ENCODE data around the gene FXYD4.

Gene FXYD4

DNA sequence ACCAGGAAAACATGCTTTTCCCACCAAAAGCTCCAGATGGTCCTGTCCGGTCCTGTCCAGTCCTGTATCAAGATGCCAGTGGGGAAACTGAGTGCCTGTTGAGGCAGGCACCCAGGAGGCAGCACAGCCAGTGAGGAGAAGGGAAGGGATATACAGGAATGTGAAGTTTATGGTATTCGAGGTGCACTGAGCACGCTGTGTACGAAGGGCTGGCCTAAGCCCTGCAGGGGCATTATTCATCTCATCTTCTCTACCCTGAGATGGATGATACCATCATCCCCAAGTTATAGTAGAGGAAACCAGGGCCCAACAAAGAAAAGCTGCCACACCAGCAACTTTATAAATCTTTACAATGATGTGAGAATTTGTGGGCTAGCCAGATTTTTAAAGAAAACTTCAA is 23.4 kb upstream of the FXYD4 start:
- no peak for DNase-seq

DNA sequence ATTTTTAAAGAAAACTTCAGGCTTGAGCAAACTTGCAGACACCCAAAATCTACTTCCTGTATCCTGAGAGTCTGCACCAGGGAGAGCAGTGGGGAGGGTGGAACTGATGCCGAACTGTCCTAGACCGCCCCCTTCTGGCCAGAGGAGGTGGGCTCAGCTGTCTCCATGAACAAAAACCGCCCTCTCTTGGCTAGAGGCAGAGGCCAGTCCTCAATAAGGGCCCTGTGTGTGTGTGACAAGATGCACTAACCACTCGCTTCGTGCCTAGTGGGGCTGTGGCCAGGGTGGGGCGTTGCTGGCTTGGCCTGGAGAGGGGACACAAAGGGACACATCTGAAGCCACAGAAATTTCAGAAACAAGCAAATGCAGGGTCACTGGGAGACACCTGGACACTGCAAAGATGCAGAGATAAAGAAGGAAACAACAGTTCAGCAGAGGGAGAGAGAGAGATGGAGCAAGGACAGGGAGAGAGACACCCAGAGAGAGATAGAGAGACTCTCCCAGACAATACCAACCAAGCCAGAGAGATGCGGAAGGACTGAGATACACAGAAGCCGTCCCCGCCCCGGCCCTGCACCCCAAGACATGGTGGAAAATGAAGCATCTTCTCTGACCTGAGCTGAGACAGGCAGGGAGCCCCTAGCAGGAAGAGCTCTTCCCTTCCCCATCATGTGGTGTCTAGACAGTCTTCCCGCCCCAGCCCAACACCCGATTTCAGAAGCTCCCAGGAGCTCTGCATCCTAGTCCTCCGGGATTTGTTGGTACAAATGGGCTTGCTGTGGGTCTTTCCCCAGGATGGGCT is 22.7 kb upstream of the FXYD4 start:
- DNase-seq = peak; percentile 81

DNA sequence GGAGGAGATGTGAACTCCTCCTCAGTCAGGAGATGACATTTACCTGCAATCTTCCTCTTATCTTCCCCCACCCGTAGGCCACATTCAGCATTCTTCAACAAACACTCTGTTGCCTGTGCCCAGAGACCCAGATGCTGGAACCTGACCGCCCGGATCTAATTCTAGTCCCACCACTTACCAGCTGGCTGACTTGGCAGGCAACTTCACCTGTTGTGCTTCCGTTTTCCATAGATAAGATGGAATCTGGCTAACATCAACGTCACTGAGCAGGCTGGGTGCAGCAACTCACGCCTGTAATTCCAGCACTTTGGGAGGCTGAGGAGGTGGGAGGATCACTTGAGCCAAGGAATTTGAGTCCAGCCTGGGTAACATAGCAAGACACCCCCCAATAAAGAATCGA is 21.3 kb upstream of the FXYD4 start:
- DNase-seq = no peak

DNA sequence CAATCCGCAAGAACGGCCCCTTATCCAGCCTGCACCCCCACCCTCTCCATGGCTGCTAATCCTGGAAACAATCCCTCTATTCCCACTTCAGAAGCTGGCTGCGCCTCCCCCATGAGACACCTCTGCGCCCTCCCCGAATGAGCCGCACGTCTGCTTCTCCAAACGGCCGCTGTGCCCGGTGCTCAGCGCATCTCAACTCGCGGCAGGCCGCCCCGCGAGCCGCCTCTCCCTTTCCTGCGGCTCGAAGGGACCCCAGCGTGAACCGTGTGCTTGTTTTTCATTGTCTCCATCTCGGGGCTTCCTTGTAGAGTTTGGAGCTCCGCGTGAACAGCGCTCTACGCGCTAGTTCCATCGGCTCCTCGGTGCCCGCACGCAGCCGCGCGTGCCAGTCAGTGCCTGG is 20.8 kb upstream of the FXYD4 start:
- DNase-seq = no peak

DNA sequence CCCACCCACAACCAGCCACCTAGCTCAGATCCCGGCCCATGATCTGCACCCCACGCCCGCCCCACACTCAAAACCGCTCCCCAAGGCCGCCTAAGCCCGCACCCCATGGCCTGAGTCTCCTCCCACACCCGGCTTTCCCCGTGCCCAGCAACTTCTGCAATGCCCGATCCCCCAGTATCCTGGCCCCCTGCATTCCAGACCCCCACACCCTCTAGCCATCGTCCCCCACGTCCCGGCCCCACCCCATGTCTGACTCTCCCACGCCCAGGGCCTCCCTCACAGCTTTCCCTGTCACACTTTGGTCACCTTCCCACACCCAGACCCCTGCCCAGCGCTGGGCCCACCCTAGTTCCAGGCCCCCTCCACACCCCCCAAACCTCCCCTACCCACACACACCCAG is 20.1 kb upstream of the FXYD4 start:
- DNase-seq = no peak

DNA sequence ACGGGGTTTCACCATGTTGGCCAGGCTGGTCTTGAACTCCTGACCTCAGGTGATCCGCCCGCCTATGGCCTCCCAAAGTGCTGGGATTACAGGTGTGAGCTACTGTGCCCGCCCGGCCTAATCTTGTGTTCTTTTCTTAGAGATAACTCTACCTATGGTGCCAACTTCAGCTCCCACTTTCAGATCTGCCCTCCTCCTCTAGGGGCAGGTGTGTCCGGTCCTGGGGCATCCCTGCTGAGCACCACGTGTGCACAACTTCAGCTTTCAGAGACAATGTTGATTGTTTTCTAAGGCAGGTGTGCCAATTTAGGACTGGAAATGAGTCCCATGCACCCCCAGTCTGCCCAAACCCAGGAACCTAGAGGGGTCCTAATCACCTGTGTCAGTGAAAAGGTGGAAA is 18.5 kb upstream of the FXYD4 start:
- DNase-seq = no peak

DNA sequence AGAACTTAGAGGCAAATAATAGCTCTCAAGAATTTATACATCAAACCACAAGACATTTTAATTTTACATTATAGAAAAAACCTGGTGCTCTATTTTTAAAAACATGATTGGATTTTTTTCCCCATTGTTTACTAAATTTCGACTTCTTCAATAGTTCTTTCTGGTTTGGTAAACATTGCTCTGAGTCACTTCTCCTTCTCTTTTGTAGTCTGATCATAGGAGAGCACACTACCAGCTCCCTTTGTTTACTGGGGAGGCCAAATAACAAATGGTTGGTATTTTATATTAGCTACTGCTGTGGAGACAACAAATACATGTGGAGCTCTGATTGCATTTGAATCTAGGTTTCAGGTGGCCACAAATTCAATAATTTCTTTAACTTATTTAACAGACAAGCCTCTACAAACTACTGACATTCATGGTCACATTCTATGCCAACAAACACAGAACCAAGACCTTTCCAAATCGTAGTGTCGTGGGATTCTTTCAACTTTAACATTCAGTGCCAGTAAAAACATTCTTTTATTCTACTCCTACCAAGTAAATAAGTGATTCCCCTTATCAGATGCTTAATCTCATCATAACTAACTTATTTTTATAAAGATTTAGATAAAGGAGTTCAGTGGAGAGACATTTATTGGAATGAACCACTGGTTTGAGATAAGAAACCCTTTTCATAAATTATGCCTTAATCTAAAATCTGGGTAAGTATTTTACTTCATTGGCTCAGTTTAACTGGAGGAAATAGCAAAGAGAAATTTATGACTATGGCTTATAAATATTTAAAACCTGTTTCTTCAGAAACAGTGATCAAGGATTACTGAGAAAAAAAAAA is 17.7 kb upstream of the FXYD4 start:
- DNase-seq = no peak

DNA sequence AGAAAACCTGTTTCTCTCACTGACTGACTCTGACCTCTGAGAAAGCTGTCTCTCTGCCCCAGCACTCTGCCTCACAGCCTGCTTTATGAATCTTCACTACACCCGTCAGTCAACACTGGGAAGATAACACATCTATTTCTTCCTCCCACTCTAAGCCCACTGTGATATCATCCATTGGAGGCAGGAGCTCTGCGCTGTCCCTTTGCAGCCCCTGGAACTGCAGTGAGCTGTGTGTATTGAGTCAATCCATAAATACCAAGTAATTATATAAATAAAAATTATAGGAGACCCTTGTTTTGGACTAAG is 17.2 kb upstream of the FXYD4 start:
- no peak for DNase-seq

DNA sequence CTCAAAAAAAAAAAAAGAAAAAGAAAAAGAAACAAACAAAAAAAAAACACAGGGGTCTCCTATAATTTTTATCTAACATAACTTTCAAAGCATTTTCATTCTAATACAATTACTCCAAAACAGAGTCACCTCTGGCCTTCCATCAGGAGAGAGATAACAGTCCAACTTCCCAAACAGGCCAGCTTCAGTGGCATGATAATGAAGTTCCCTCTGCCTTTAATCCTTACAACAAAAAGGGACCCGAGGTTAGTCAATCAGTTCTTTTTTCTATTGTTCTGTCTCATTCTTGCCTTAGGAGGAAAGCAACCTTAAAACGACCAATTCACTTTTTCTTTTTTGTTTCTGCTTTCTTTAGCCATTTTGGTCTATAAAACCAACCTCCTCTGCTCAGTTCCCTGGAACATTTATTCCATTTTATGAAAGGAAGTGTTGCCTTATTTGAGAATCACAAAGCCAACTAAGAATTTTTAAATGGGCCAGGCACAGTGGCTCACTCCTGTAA is 16.5 kb upstream of the FXYD4 start:
- DNase-seq = no peak

DNA sequence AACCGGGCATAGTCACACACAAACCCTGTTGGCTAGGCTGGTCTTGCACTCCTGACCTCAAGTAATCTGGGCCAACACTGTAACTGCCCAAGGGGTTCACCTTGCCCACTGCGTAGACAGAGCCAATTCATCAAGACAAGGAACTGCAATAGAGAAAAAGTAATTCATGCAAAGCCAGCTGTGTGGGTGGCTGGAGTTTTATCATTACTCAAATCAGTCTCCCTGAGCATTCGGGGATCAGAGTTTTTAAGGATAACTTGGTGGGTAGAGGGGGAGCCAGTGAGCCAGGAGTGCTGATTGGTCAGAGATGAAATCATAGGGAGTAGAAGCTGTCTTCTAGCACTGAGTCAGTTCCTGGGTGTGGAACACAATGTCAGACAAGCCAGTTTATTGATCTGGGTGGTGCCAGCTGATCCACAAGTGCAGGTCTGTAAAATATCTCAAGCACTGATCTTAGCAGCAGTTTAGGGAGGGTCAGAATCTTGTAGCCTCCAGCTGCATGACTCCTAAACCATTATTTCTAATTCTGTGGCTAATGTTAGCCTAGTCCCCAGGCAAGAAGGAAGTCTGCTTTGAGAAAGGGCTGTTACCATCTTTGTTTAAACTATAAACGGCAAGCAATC is 15.6 kb upstream of the FXYD4 start:
- no peak for DNase-seq

DNA sequence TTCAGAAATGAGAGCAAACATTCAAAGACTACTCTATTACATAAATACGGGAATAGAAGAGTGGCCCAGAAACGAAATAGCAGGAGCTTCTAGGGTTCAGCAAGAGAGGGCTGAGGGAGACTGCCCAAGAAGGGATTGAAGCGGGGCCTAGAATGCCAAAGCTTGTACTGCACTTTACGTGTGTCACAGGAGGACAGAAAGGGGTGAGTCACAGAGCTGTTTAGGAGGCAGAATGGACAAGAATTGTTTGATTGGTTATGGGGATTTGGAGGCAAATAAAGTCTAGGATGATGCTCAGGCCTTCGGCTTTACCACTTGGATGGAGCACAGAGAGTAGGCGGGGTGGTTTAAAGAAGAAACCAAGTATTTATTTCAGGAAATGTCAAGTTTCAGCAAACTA is 11.3 kb upstream of the FXYD4 start:
- no peak for DNase-seq

DNA sequence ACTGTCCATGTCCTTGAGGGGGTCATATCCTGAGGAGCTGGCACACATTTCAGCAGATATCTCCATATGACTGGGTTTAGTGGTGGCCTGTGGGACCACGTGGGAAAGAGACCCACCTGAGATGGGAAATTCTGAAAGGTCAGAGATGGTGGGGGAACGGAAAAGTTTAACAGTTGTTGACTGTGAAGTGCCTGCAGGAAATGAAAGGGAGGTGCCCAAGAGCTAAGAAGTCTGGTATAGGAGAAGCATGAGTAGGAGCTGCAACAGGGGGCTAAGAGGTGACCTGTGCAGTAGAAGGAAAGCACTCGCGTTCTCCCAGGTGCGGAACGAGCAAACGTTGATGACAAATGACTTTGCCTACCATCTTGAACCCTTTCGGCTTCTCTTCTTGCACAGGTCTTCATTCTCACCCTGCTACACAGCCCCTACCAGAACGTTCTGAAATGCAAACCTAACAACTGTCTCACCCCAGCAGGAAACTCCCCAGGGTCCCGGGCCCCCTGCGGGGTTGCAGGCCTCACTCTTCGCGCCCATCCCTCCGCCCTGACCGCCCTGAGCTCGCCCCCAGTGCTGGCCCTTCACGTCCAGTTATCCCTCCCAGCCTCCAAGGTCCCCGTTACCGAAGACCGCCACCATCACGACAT is 9.8 kb upstream of the FXYD4 start:
- DNase-seq = no peak

DNA sequence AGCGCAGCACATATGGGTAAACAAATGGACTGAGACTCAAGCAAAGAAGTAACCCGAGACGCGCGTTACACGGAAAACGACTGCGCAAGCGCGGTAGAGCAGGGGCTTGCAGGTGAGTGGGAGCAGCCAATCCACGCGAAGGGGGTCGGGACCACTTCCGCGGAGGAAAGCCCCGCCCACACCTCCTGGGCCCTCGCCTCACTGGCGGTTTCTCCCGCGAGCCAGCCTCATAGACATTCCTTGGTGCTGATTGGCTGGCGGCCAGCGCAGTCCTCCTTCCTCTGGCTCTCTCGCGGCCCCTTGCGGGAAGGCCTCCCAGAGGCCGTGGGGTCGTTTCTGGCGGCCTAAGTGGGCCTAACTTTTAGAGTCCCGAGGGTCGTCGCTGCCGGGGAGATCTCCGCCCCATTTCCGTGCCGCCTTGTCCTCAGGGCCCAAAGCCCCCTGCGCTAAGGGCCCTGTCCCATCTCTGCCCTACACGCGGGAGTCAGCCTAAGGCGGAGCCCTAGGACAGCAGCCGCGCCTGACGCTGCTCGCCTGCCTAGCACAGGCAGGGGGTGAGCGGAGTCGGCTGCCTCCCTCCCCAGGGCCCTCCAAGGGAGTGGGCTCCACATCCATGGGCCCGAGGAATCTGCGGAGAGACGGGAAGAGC is 9.1 kb upstream of the FXYD4 start:
- peak; percentile 99 for DNase-seq

DNA sequence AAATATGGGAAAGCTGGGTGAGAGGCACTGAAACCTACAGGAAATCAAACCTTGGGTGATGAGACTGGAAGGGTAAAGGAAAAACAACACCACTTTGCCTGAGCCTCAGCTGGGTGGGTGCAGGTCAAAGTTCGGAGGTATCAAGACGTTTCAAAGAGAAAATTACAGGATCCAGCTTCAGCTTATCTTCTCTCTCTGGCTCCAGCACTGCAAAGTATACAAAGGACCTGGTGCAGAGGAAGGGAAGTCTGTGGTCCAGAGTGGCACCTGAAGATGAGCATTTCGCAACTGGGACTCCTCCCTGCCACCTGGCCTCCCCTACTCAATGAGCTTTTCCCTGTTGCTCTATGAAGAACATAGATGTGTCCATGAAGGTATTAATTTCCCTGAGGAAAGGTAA is 6.4 kb upstream of the FXYD4 start:
- no peak for DNase-seq

DNA sequence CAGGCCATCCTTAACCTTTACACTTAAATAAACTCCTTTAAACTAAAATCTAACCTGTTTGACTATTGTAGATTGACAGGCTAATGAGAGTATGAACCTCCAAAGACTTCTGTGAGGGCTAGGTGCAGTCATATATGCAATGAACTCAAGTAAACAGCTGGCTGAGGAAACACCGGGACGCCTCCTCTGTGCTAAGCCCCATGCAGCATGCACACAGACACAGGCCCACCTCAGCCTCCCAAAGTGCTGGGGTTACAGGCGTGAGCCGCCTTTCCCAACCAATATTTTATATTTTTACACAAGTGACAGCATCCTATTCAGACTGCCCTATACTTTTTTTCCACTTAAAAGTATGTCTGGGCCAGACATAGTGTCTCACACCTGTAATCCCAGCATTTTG is 1.5 kb upstream of the FXYD4 start:
- DNase-seq = no peak

DNA sequence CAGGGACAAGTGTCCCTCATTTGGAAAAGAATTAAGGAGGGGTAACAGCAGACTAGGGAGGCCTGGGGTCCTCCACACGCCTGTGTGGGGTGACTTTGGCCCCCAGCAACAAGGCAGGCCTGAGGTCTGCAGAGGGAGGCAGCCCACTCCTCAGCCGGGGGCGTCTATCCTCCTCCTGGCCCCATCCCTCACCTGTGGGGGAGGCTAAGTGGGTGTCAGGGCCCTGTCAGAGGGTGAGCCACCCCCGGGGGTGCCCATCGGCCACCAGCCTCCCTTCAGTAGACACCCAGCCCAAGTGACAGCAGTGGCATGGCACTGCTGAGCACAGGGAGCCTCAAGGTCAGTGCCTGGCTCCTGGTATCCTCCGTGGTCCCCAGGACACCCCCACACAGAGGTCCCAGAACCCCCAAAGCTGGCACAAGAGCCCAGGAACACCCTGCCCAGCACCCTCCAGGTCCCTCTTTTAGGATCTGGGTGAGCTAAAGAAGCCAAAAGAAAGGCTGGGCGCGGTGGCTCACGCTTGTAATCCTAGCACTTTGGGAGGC is 693 bp upstream of the FXYD4 start:
- no peak for DNase-seq

DNA sequence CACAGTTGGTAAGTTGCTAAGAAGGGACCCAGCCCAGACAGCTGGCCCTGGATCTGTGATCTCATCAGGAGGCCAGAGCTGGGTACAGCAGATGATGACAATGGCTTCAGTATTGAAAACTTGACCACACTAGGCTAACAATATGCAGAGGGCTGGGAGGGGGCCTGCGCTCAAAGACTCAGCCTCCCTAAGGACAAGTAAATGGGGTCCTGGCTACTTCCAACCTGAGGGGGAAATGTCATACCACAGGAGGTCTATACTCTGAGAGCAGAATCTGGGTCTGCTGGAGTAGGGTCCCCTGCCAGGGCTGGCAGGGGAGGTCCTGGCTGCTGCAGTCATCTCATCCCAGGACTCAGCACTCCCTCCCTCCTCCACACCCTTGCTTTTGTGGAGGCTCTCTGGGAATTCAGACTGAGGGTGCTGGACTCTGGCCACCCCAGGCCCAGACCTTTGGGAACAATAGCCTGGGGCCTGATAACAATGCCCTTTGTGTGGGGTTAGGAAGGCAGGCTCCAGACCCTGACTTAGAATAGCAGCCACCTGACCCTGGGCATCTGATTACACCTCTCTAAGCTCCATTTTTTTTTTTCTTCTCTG is 1.4 kb downstream of the FXYD4 start:
- DNase-seq = no peak

DNA sequence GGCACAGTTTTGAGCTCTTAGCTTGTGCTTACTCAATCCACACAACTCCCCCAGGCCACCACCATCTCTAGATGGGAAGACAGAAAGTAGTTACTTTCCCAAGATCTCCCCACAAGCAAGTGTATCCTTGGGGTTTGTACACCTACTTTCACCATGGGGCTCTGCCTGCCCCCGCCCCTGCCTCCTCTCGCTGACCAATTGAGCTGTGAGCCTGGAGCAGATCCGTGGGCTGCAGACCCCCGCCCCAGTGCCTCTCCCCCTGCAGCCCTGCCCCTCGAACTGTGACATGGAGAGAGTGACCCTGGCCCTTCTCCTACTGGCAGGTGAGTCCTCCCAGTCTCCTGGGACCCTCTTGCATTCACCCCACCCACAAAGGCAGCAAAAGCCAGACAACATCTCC is 2.0 kb downstream of the FXYD4 start:
- DNase-seq = no peak

DNA sequence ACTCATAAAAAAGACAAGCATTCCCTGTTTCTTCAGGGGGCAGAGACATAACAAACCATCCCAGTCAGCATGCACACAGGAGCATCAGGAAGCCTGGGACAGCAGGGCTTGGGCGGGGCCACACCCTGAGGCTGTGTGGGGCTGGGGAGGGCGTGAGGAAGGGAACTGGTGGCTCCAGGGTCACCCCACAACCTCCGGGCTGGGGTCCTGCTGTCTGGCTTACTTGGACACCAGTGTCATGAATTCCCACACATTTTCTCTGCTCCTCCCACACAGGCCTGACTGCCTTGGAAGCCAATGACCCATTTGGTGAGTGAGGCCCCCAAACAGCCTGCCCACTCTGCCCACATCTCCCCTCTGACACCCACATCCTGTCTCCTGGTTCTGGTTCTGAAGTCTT is 2.8 kb downstream of the FXYD4 start:
- DNase-seq = no peak

DNA sequence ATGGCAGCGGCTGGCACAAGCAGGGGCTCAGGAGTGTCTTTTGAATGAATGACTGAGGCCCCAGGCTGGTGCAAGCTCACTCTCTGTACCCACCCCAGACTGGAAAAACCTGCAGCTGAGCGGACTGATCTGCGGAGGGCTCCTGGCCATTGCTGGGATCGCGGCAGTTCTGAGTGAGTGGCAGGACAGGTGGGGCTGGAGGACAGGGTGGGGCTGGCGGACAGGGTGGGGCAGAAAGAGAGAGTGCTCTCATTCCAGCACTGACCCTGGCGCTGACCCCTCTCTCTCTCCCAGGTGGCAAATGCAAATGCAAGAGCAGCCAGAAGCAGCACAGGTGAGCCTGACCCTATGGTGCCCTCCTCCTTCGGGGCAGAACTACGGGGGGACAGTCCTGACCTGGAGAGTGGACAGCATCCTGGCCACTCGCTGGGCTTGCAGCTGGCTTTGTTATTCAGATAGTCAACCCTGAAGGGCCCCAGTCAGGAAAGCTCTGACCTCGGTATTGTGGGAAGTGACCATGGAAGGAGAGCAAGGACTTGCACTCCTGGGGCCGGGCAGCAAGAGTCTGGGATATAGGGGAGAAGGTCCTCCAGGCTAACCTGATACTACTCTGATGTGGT is 4.1 kb downstream of the FXYD4 start:
- DNase-seq = no peak

DNA sequence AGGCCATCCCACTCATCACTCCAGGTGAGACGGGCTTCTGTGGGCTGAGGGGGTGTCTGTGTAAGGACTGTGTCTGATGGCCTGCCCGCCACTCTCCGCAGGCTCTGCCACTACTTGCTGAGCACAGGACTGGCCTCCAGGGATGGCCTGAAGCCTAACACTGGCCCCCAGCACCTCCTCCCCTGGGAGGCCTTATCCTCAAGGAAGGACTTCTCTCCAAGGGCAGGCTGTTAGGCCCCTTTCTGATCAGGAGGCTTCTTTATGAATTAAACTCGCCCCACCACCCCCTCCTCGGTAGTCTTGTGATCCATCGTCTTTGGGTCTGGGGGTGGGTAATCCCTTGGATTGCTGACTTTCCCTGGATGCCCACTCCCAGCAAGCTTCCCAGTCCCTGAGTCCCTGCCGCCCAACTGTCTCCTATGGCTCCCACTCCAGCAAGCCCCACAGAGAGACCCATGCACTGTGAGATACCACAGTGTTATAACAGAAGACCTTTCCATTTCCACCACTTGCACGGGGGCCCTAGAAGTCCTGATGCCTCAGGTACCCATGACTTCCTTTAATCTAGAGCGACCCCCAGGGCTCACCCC is 4.7 kb downstream of the FXYD4 start:
- no peak for DNase-seq
